GM10266 (cell line): Measurements from ENCODE around the gene PPARGC1A.

Experiments
- DNase-seq: peaks from one replicate; pipeline ENCODE4 v3.0.0; 2012; ENCODE audit errors: extremely low spot score
- CTCF ChIP-seq: IDR thresholded peaks from 2 replicates; pipeline ENCODE4 v1.5.1; 2012; ENCODE audit warnings: mild to moderate bottlenecking, low read depth; ENCODE audit not compliant: control insufficient read depth, insufficient read depth; ENCODE audit errors: missing control alignments

PPARGC1A gene

GRCh38 chr4:23828779-23829178 lies 61.1 kb downstream of the PPARGC1A start:
- DNase-seq = no peak
- no peak for TF ChIP-seq CTCF

GRCh38 chr4:23828020-23828715 lies 61.7 kb downstream of the PPARGC1A start:
- TF ChIP-seq CTCF = no peak
- DNase-seq = no peak

GRCh38 chr4:23822181-23822580 lies 67.7 kb downstream of the PPARGC1A start:
- no peak for DNase-seq
- no peak for TF ChIP-seq CTCF

- DNase-seq = no peak
- no peak for TF ChIP-seq CTCF
These were observed 70.8 kb downstream of the PPARGC1A start for GRCh38 chr4:23819041-23819511.

- TF ChIP-seq CTCF = no peak
- DNase-seq = no peak
These were observed 71.6 kb downstream of the PPARGC1A start for GRCh38 chr4:23818097-23818885.

- DNase-seq = no peak
- no peak for TF ChIP-seq CTCF
These were observed 74.7 kb downstream of the PPARGC1A start for GRCh38 chr4:23814996-23815660.
